Ovary (tissue), 3 donors: ENCODE data around the gene NFIB.

ENCODE experiments used
- POLR2A ChIP-seq: fragments of 450-650 bp; IDR thresholded peaks from one replicate; pipeline ENCODE4 v1.6.1; 2017; ENCODE audit warnings: antibody characterized with exemption, mild to moderate bottlenecking, moderate library complexity
- TF ChIP-seq, protein P1 (sequence below), 3 donors: fragments of 450-650 bp in 2 of 3; fragments of 200-600 bp in 1 of 3; IDR thresholded peaks; one replicate each; pipeline versions ENCODE4 v1.5.1 to v1.8.0; 2016 to 2022; ENCODE audit warnings: antibody characterized with exemption in 3 of 3, mild to moderate bottlenecking in 1 of 3
- donor health status: DM: no; HTN: no; CAD: no.

DNA sequence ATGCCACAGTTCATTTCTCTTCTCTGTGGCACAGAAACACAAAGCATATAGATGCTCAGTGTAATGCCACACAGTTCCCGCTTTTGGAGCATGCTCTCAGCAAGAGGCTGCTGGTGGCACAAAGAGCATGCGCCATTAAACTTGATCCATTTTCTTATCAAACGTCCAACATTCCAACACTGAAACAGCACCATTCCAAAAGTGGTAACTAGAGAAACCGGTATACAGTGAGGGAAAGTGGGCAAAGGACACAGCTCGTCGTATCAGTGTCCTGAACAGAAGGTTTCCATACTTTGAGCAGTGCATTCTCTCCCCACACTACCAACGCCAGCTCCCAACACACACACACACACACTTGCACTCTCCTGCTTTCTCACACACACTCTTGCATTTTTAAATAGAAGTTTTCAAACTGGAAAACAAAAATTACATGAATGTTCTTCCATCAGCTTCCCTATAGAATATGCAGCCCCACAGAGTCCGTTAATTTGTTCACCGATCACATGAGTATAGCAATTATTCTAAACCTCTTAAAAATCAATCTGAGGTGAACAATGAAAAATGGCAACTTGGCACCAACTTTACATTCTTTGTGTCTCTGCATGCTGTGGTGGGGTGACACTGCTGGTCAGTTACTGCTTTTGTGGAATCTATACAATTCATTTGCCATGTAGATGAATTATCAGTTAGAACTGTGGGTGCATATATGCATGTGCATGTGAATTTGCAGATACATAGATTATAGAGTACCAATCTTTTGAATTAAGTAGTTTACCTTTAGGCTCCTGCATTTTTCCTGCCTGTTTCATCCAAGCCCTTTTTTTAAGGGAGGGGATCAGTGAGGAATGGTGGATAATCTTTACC is 5.7 kb downstream of the NFIB start:
- TF ChIP-seq, protein P1, sequence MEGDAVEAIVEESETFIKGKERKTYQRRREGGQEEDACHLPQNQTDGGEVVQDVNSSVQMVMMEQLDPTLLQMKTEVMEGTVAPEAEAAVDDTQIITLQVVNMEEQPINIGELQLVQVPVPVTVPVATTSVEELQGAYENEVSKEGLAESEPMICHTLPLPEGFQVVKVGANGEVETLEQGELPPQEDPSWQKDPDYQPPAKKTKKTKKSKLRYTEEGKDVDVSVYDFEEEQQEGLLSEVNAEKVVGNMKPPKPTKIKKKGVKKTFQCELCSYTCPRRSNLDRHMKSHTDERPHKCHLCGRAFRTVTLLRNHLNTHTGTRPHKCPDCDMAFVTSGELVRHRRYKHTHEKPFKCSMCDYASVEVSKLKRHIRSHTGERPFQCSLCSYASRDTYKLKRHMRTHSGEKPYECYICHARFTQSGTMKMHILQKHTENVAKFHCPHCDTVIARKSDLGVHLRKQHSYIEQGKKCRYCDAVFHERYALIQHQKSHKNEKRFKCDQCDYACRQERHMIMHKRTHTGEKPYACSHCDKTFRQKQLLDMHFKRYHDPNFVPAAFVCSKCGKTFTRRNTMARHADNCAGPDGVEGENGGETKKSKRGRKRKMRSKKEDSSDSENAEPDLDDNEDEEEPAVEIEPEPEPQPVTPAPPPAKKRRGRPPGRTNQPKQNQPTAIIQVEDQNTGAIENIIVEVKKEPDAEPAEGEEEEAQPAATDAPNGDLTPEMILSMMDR (IDR thresholded peaks at IDR 0.05), result no peak
- TF ChIP-seq POLR2A, result no peak
